Measurements from ENCODE around the gene ABCA4.

Gene ABCA4

DNA sequence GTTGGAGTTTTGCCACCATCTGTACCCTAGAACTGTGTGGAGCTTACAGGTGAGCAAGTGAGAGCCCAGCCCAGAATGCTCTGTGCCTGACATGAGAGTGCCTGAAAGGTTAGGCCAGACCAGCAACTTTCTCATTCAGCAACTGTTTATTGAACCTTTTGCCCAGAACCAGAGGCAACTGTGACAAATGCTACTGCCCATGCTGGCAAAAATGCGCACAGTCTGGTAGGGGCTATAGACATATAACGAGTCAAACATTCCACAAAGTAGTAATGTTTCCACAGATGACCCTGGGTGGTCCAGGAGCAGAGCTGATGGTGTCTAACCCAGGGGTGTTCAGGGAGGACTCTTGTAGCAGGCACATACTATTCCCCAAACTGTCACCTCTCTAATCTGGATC lies 155.7 kb downstream of the ABCA4 start:
- no peak for TF ChIP-seq RARB (CRISPR knock-in tag; IDR thresholded peaks at IDR 0.05)
- no peak for TF ChIP-seq PPARA (CRISPR knock-in tag; IDR thresholded peaks at IDR 0.05; ENCODE audit: borderline replicate concordance)
- no peak for TF ChIP-seq ZFP30 (CRISPR knock-in tag; IDR thresholded peaks at IDR 0.05)
- TF ChIP-seq TOX (CRISPR knock-in tag; IDR thresholded peaks at IDR 0.05; ENCODE audit: borderline replicate concordance) = no peak
- no peak for TF ChIP-seq ZNF8 (CRISPR knock-in tag; IDR thresholded peaks at IDR 0.05)
- TF ChIP-seq TCF4 (CRISPR knock-in tag; IDR thresholded peaks at IDR 0.05; ENCODE audit: borderline replicate concordance) = no peak
- ATAC-seq = no peak

DNA sequence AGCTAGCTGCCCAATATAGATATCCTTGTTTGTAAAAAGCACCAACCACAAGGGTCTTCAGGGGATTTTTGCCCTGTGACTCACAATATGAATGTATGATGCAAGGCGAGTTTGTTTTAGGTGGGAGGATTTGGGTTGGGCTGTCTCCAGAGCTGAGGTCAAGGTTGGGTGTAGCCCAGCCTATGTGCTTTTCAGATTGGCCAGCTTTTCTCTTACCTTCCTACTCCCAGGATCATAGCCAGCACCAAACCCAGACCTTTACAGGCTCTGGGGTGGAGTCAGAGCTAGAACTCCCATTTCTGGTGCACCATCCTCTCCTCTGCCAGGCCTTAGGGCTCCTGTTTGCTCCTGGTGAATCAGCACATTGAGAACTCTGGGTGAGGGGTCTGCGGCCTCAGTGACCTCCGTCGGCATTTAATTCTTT lies 156.2 kb downstream of the ABCA4 start:
- no peak for TF ChIP-seq ESRRG (CRISPR knock-in tag; IDR thresholded peaks at IDR 0.05)
- no peak for TF ChIP-seq BACH2 (CRISPR knock-in tag; IDR thresholded peaks at IDR 0.05; ENCODE audit: borderline replicate concordance)
- TF ChIP-seq OSR1 (CRISPR knock-in tag; IDR thresholded peaks at IDR 0.05) = no peak
- no peak for ATAC-seq

- no peak for ATAC-seq
- TF ChIP-seq ARNTL (CRISPR knock-in tag; IDR thresholded peaks at IDR 0.05; ENCODE audit: borderline replicate concordance, low read depth) (no peak), SNAI2 (CRISPR knock-in tag; IDR thresholded peaks at IDR 0.05) (no peak), TCF4 (CRISPR knock-in tag; IDR thresholded peaks at IDR 0.05; ENCODE audit: borderline replicate concordance) (no peak), TOX (CRISPR knock-in tag; IDR thresholded peaks at IDR 0.05; ENCODE audit: borderline replicate concordance) (no peak), ZNF8 (CRISPR knock-in tag; IDR thresholded peaks at IDR 0.05) (no peak), RARB (CRISPR knock-in tag; IDR thresholded peaks at IDR 0.05) (no peak), CSDC2 (CRISPR knock-in tag; IDR thresholded peaks at IDR 0.05) (no peak), ISL1 (CRISPR knock-in tag; IDR thresholded peaks at IDR 0.05) (no peak), ZFP30 (CRISPR knock-in tag; IDR thresholded peaks at IDR 0.05) (no peak)
These were observed 156.7 kb downstream of the ABCA4 start for GRCh38 chr1:93964096-93964776.

- TF ChIP-seq, protein P1, sequence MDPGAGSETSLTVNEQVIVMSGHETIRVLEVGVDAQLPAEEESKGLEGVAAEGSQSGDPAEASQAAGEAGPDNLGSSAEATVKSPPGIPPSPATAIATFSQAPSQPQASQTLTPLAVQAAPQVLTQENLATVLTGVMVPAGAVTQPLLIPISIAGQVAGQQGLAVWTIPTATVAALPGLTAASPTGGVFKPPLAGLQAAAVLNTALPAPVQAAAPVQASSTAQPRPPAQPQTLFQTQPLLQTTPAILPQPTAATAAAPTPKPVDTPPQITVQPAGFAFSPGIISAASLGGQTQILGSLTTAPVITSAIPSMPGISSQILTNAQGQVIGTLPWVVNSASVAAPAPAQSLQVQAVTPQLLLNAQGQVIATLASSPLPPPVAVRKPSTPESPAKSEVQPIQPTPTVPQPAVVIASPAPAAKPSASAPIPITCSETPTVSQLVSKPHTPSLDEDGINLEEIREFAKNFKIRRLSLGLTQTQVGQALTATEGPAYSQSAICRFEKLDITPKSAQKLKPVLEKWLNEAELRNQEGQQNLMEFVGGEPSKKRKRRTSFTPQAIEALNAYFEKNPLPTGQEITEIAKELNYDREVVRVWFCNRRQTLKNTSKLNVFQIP (CRISPR knock-in tag; IDR thresholded peaks at IDR 0.05; ENCODE audit: borderline replicate concordance, low read depth) = no peak
- TF ChIP-seq ARNTL (CRISPR knock-in tag; IDR thresholded peaks at IDR 0.05; ENCODE audit: borderline replicate concordance, low read depth) = no peak
- TF ChIP-seq ZC3H10 (CRISPR knock-in tag; IDR thresholded peaks at IDR 0.05) = no peak
- no peak for TF ChIP-seq TCF4 (CRISPR knock-in tag; IDR thresholded peaks at IDR 0.05; ENCODE audit: borderline replicate concordance)
- no peak for TF ChIP-seq CSDC2 (CRISPR knock-in tag; IDR thresholded peaks at IDR 0.05)
- TF ChIP-seq, protein P2, sequence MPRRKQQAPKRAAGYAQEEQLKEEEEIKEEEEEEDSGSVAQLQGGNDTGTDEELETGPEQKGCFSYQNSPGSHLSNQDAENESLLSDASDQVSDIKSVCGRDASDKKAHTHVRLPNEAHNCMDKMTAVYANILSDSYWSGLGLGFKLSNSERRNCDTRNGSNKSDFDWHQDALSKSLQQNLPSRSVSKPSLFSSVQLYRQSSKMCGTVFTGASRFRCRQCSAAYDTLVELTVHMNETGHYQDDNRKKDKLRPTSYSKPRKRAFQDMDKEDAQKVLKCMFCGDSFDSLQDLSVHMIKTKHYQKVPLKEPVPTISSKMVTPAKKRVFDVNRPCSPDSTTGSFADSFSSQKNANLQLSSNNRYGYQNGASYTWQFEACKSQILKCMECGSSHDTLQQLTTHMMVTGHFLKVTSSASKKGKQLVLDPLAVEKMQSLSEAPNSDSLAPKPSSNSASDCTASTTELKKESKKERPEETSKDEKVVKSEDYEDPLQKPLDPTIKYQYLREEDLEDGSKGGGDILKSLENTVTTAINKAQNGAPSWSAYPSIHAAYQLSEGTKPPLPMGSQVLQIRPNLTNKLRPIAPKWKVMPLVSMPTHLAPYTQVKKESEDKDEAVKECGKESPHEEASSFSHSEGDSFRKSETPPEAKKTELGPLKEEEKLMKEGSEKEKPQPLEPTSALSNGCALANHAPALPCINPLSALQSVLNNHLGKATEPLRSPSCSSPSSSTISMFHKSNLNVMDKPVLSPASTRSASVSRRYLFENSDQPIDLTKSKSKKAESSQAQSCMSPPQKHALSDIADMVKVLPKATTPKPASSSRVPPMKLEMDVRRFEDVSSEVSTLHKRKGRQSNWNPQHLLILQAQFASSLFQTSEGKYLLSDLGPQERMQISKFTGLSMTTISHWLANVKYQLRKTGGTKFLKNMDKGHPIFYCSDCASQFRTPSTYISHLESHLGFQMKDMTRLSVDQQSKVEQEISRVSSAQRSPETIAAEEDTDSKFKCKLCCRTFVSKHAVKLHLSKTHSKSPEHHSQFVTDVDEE (CRISPR knock-in tag; IDR thresholded peaks at IDR 0.05) = no peak
- TF ChIP-seq GLIS3 (CRISPR knock-in tag; IDR thresholded peaks at IDR 0.05) = no peak
- TF ChIP-seq ZNF8 (CRISPR knock-in tag; IDR thresholded peaks at IDR 0.05) = no peak
- TF ChIP-seq ZNF565 (CRISPR knock-in tag; conservative IDR thresholded peaks at IDR 0.05; ENCODE audit: low read depth) = no peak
- TF ChIP-seq RARB (CRISPR knock-in tag; IDR thresholded peaks at IDR 0.05) = no peak
- no peak for TF ChIP-seq SNAI2 (CRISPR knock-in tag; IDR thresholded peaks at IDR 0.05)
- no peak for TF ChIP-seq CSRNP3 (CRISPR knock-in tag; IDR thresholded peaks at IDR 0.05)
- no peak for TF ChIP-seq TOX (CRISPR knock-in tag; IDR thresholded peaks at IDR 0.05; ENCODE audit: borderline replicate concordance)
- no peak for TF ChIP-seq ZFP3 (CRISPR knock-in tag; IDR thresholded peaks at IDR 0.05)
- TF ChIP-seq ZFP30 (CRISPR knock-in tag; IDR thresholded peaks at IDR 0.05) = no peak
- TF ChIP-seq ISL1 (CRISPR knock-in tag; IDR thresholded peaks at IDR 0.05) = no peak
- TF ChIP-seq OSR1 (CRISPR knock-in tag; IDR thresholded peaks at IDR 0.05) = no peak
- TF ChIP-seq, protein P3, sequence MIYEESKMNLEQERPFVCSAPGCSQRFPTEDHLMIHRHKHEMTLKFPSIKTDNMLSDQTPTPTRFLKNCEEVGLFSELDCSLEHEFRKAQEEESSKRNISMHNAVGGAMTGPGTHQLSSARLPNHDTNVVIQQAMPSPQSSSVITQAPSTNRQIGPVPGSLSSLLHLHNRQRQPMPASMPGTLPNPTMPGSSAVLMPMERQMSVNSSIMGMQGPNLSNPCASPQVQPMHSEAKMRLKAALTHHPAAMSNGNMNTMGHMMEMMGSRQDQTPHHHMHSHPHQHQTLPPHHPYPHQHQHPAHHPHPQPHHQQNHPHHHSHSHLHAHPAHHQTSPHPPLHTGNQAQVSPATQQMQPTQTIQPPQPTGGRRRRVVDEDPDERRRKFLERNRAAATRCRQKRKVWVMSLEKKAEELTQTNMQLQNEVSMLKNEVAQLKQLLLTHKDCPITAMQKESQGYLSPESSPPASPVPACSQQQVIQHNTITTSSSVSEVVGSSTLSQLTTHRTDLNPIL (CRISPR knock-in tag; IDR thresholded peaks at IDR 0.05; ENCODE audit: low read depth) = no peak
- no peak for TF ChIP-seq PATZ1 (CRISPR knock-in tag; IDR thresholded peaks at IDR 0.05; ENCODE audit: borderline replicate concordance)
- no peak for TF ChIP-seq PPARA (CRISPR knock-in tag; IDR thresholded peaks at IDR 0.05; ENCODE audit: borderline replicate concordance)
- no peak for ATAC-seq
These were observed 157.4 kb downstream of the ABCA4 start for GRCh38 chr1:93963585-93963984.

Measured in SK-N-SH treated with all-trans-retinoic acid at 6 μM for 48 hours (cell line).